Smooth muscle cell (in vitro differentiated cells): ENCODE data around the gene PRCP. TPM values are rescaled to one million over a fixed set of nuclear protein-coding genes. Genes with fewer than 3 reads are reported as not detected.

ENCODE experiments used
- DNase-seq: peaks from one replicate; lab custom pipeline; 2025; ENCODE audit not compliant: unreplicated experiment; lab: John Stamatoyannopoulos, UW
- H2AFZ ChIP-seq: fragments of 200-600 bp; sonication (generic); 2 replicates; pipeline ENCODE4 v1.6.0; 2016; ENCODE audit warnings: antibody characterized with exemption, low read depth, mild to moderate bottlenecking
- H3F3A ChIP-seq: fragments of 200-600 bp; sonication (generic); 2 replicates; pipeline ENCODE4 v1.6.0; 2017; ENCODE audit warnings: antibody characterized with exemption, low read depth
- H3K27ac ChIP-seq: fragments of 200-600 bp; sonication (generic); 2 replicates; pipeline ENCODE4 v1.5.1; 2016; ENCODE audit warnings: low read depth, mild to moderate bottlenecking
- H3K27me3 ChIP-seq: fragments of 200-600 bp; sonication (generic); 2 replicates; pipeline ENCODE4 v1.6.1; 2016; ENCODE audit warnings: low read depth, mild to moderate bottlenecking
- H3K36me3 ChIP-seq: fragments of 200-600 bp; sonication (generic); 2 replicates; pipeline ENCODE4 v1.5.1; 2016; ENCODE audit warnings: low read depth
- H3K4me1 ChIP-seq: fragments of 200-600 bp; sonication (generic); 2 replicates; pipeline ENCODE4 v1.5.1; 2016; ENCODE audit warnings: low read depth
- H3K4me2 ChIP-seq: fragments of 200-600 bp; sonication (generic); 2 replicates; pipeline ENCODE4 v1.6.0; 2016; ENCODE audit warnings: mild to moderate bottlenecking
- H3K4me3 ChIP-seq: fragments of 200-600 bp; sonication (generic); 2 replicates; pipeline ENCODE4 v1.5.1; 2016; ENCODE audit warnings: mild to moderate bottlenecking
- H3K79me2 ChIP-seq: fragments of 200-600 bp; sonication (generic); 2 replicates; pipeline ENCODE4 v1.6.0; 2016; ENCODE audit warnings: low read depth, mild to moderate bottlenecking
- H3K9ac ChIP-seq: fragments of 200-600 bp; sonication (generic); 2 replicates; pipeline ENCODE4 v1.6.0; 2016; ENCODE audit warnings: low read depth
- H3K9me3 ChIP-seq: fragments of 200-600 bp; sonication (generic); replicated peaks from 2 replicates; pipeline ENCODE4 v1.5.1; 2016; ENCODE audit warnings: low read depth
- H4K20me1 ChIP-seq: fragments of 200-600 bp; sonication (generic); 2 replicates; pipeline ENCODE4 v1.6.0; 2016; ENCODE audit warnings: low read depth
- CTCF ChIP-seq: fragments of 200-600 bp; sonication (generic); IDR thresholded peaks from 2 replicates; pipeline ENCODE4 v1.5.1; 2017; ENCODE audit warnings: borderline replicate concordance, mild to moderate bottlenecking, antibody characterized with exemption; ENCODE audit not compliant: insufficient read depth, poor library complexity, severe bottlenecking
- WGBS: methylation state at CpG from one replicate; pipeline ENCODE4 v1.1.7; 2016; ENCODE audit warnings: low lambda C conversion rate; 5-methylcytosine and 5-hydroxymethylcytosine counted together
- polyA plus RNA-seq: library from polyadenylated mRNA; unstranded; fragments of >200 nt; fragmentation: Nextera tagmentation; extraction: Ambion mirVana; gene quantifications from 2 replicates; pipeline ENCODE4 v1.2.1, GENCODE V29; 2016
- total RNA-seq: library from RNA; depleted of rRNA; stranded (reverse); fragments of >200 nt; gene quantifications from 2 replicates; pipeline ENCODE4 v1.2.3, GENCODE V29; 2014

Gene PRCP
- total and polyA plus RNA-seq, 2 experiments from 2014 or later = 78.8 to 84.0 TPM

- 59% methylated on average over 3 of the region's 3 CpGs for WGBS
- DNase-seq = no peak
- no peak overlapping the region for H3K9ac ChIP-seq
Observed at GRCh38 chr11:82930229-82930628, 30.0 kb upstream of the PRCP start.

GRCh38 chr11:82929121-82929520 lies 28.9 kb upstream of the PRCP start:
- no peak overlapping the region for H3K4me3 ChIP-seq
- no peaks in the 10 kb centered on the region for H3F3A ChIP-seq
- H3K9ac ChIP-seq = no peak overlapping the region
- DNase-seq = no peak
- H3K4me2 ChIP-seq = no peak overlapping the region
- H2AFZ ChIP-seq = no peak overlapping the region
- H4K20me1 ChIP-seq = no peaks in the 10 kb centered on the region
- no peaks in the 10 kb centered on the region for H3K9me3 ChIP-seq
- H3K4me1 ChIP-seq = no peaks in the 10 kb centered on the region
- H3K27me3 ChIP-seq = no peaks in the 10 kb centered on the region
- no peak overlapping the region for H3K27ac ChIP-seq
- no peak for TF ChIP-seq CTCF
- WGBS = 98% methylated on average over 10 of the region's 10 CpGs
- no peaks in the 10 kb centered on the region for H3K36me3 ChIP-seq
- no peaks in the 10 kb centered on the region for H3K79me2 ChIP-seq

More at GRCh38 chr11:82930229-82930628, 30.0 kb upstream of the PRCP start:
- Histone ChIP-seq H3K4me3 (no peak overlapping the region), H3K36me3 (no peaks in the 10 kb centered on the region), H3F3A (no peaks in the 10 kb centered on the region), H3K79me2 (no peaks in the 10 kb centered on the region), H2AFZ (no peak overlapping the region), H3K4me2 (no peak overlapping the region), H3K4me1 (no peaks in the 10 kb centered on the region), H3K27me3 (no peaks in the 10 kb centered on the region), H3K9me3 (no peaks in the 10 kb centered on the region), H3K27ac (no peak overlapping the region), H4K20me1 (no peaks in the 10 kb centered on the region)
- no peak for TF ChIP-seq CTCF

- Histone ChIP-seq H3K27me3 (no peaks in the 10 kb centered on the region), H3K4me3 (no peak overlapping the region), H3F3A (peaks cover 4% of the 10 kb centered on the region), H3K9me3 (no peaks in the 10 kb centered on the region), H3K27ac (no peak overlapping the region), H3K9ac (no peak overlapping the region), H3K36me3 (no peaks in the 10 kb centered on the region), H3K4me2 (no peak overlapping the region), H2AFZ (no peak overlapping the region), H4K20me1 (no peaks in the 10 kb centered on the region), H3K4me1 (no peaks in the 10 kb centered on the region), H3K79me2 (no peaks in the 10 kb centered on the region)
- DNase-seq = no peak
- TF ChIP-seq CTCF = peak; percentile 78
Observed at GRCh38 chr11:82927264-82927880, 27.1 kb upstream of the PRCP start.
